CD4-positive, CD25-positive, alpha-beta regulatory T cell (primary cell): ENCODE measurements around the gene GOLT1B. TPM values are rescaled to one million over a fixed set of nuclear protein-coding genes. Genes with fewer than 3 reads are reported as not detected.

Experiments
- ATAC-seq, 2 donors: fragments of 150-1000 bp; cut with Tn5 transposase; one replicate each; pipeline ENCODE4 v1.10.0; 2021; ENCODE audit warnings: low read depth in 2 of 2, moderate number of reproducible peaks in 2 of 2, moderate library complexity in 1 of 2
- DNase-seq, 3 donors: peaks; one replicate each; pipeline versions ENCODE4 v3.0.0 to v3.0.0-alpha.2; 2012 to 2022; ENCODE audit warnings: mixed read lengths in 1 of 3
- H3K27ac ChIP-seq: one replicate; pipeline ENCODE4 v1.7.0; 2013; ENCODE audit warnings: mild to moderate bottlenecking, low read length; ENCODE audit not compliant: insufficient read depth, poor library complexity, severe bottlenecking
- H3K27me3 ChIP-seq: one replicate; pipeline ENCODE4 v1.7.0; 2013; ENCODE audit warnings: low read length; ENCODE audit not compliant: control insufficient read depth, insufficient read depth
- H3K36me3 ChIP-seq: one replicate; pipeline ENCODE4 v1.7.0; 2013; ENCODE audit warnings: mild to moderate bottlenecking, low read length, moderate library complexity; ENCODE audit not compliant: control insufficient read depth, insufficient read depth
- H3K4me1 ChIP-seq: 2 replicates; pipeline ENCODE4 v1.7.0; 2013; ENCODE audit warnings: mild to moderate bottlenecking, low read length; ENCODE audit not compliant: insufficient read depth, control insufficient read depth, poor library complexity, severe bottlenecking
- H3K4me3 ChIP-seq: one replicate; pipeline ENCODE4 v1.7.0; 2013; ENCODE audit warnings: low read depth, mild to moderate bottlenecking, low read length, moderate library complexity
- H3K9me3 ChIP-seq, 2 experiments: 1 replicate in 1 of 2; 2 replicates in 1 of 2; pipeline ENCODE4 v1.7.0; 2013; ENCODE audit warnings: low read length in 2 of 2, mild to moderate bottlenecking in 1 of 2, moderate library complexity in 1 of 2; ENCODE audit not compliant: control insufficient read depth in 2 of 2
- H3K27ac Mint-ChIP-seq, 3 donors: one replicate each; pipeline ENCODE4 v1.8.0; 2020 to 2022; ENCODE audit warnings: mild to moderate bottlenecking in 3 of 3, mixed read lengths in 3 of 3, moderate library complexity in 2 of 3
- H3K27me3 Mint-ChIP-seq: one replicate; pipeline ENCODE4 v1.8.0; 2022; ENCODE audit warnings: mild to moderate bottlenecking, mixed read lengths
- H3K36me3 Mint-ChIP-seq: one replicate; pipeline ENCODE4 v1.8.0; 2020; ENCODE audit warnings: mixed read lengths
- H3K4me1 Mint-ChIP-seq, 4 donors: one replicate each; pipeline ENCODE4 v1.8.0; 2020 to 2022; ENCODE audit warnings: mixed read lengths in 4 of 4, mild to moderate bottlenecking in 1 of 4
- H3K4me3 Mint-ChIP-seq, 4 donors: one replicate each; pipeline ENCODE4 v1.8.0; 2020 to 2022; ENCODE audit warnings: mild to moderate bottlenecking in 4 of 4, mixed read lengths in 4 of 4, moderate library complexity in 3 of 4
- H3K9me3 Mint-ChIP-seq, 7 donors: one replicate each; pipeline ENCODE4 v1.8.0; 2020 to 2022; ENCODE audit warnings: mixed read lengths in 7 of 7, mild to moderate bottlenecking in 3 of 7, moderate library complexity in 2 of 7
- polyA plus RNA-seq, 4 donors: library from polyadenylated mRNA; unstranded; fragments of 300-500 nt; fragmentation: Illumina TruSeq; gene quantifications; one replicate each; pipeline ENCODE4 v1.2.3, GENCODE V29; 2021
- total RNA-seq: library from RNA; stranded (reverse); gene quantifications from one replicate; pipeline ENCODE4 v1.2.3, GENCODE V29; 2022

Gene GOLT1B
- total and polyA plus RNA-seq, 5 donors from 2014 or later, result 28.9 to 43.1 (median 36.4) TPM

GRCh38 chr12:21541773-21542172 lies 40.2 kb downstream of the GOLT1B start:
- no peak for ATAC-seq
- peaks cover 0 to 8% (median 0%) of the 10 kb centered on the region in 4 donors for H3K4me1 Mint-ChIP-seq
- H3K36me3 Mint-ChIP-seq, result no peaks in the 10 kb centered on the region
- Histone ChIP-seq H3K9me3 (no peaks in the 10 kb centered on the region), H3K4me3 (no peak overlapping the region), H3K36me3 (no peaks in the 10 kb centered on the region), H3K4me1 (no peaks in the 10 kb centered on the region), H3K27ac (no peak overlapping the region), H3K27me3 (peaks cover 2% of the 10 kb centered on the region)
- no peak overlapping the region for H3K27ac Mint-ChIP-seq
- H3K4me3 Mint-ChIP-seq, result no peak overlapping the region
- no peak for DNase-seq
- no peaks in the 10 kb centered on the region for H3K27me3 Mint-ChIP-seq
- H3K9me3 Mint-ChIP-seq, result peaks cover 0 to 2% (median 0%) of the 10 kb centered on the region in 7 donors

- Histone ChIP-seq H3K27me3 (peaks cover 2% of the 10 kb centered on the region), H3K36me3 (no peaks in the 10 kb centered on the region), H3K4me3 (no peak overlapping the region), H3K27ac (no peak overlapping the region), H3K4me1 (no peaks in the 10 kb centered on the region), H3K9me3 (no peaks in the 10 kb centered on the region)
- Mint-ChIP-seq H3K9me3 (peaks cover 0 to 2% (median 0%) of the 10 kb centered on the region in 7 donors), H3K27ac (no peak overlapping the region), H3K27me3 (no peaks in the 10 kb centered on the region), H3K4me3 (no peak overlapping the region), H3K4me1 (peaks cover 0 to 8% (median 0%) of the 10 kb centered on the region in 4 donors), H3K36me3 (no peaks in the 10 kb centered on the region)
- DNase-seq (no peak), ATAC-seq (no peak)
These were observed 40.8 kb downstream of the GOLT1B start for GRCh38 chr12:21542403-21542802.

- no peaks in the 10 kb centered on the region for H3K36me3 Mint-ChIP-seq
- Histone ChIP-seq H3K27ac (no peak overlapping the region), H3K36me3 (no peaks in the 10 kb centered on the region), H3K27me3 (peaks cover 2% of the 10 kb centered on the region), H3K4me3 (no peak overlapping the region), H3K4me1 (no peaks in the 10 kb centered on the region), H3K9me3 (no peaks in the 10 kb centered on the region)
- peaks cover 0 to 8% (median 0%) of the 10 kb centered on the region in 4 donors for H3K4me1 Mint-ChIP-seq
- H3K4me3 Mint-ChIP-seq, result no peak overlapping the region
- no peak for DNase-seq
- H3K9me3 Mint-ChIP-seq, result peaks cover 0 to 2% (median 0%) of the 10 kb centered on the region in 7 donors
- ATAC-seq, result no peak
- H3K27me3 Mint-ChIP-seq, result no peaks in the 10 kb centered on the region
- H3K27ac Mint-ChIP-seq, result no peak overlapping the region
These were observed 41.6 kb downstream of the GOLT1B start for GRCh38 chr12:21543151-21543550.

GRCh38 chr12:21545557-21545956 lies 44.0 kb downstream of the GOLT1B start:
- no peaks in the 10 kb centered on the region for H3K27me3 Mint-ChIP-seq

GRCh38 chr12:21546716-21547115 lies 45.1 kb downstream of the GOLT1B start:
- Histone ChIP-seq H3K9me3 (no peaks in the 10 kb centered on the region), H3K4me3 (no peak overlapping the region), H3K27ac (no peak overlapping the region), H3K36me3 (no peaks in the 10 kb centered on the region), H3K4me1 (no peaks in the 10 kb centered on the region), H3K27me3 (peaks cover 2% of the 10 kb centered on the region)
- ATAC-seq (no peak), DNase-seq (no peak)
- Mint-ChIP-seq H3K36me3 (no peaks in the 10 kb centered on the region), H3K27ac (no peak overlapping the region), H3K27me3 (no peaks in the 10 kb centered on the region), H3K4me1 (no peaks in the 10 kb centered on the region), H3K4me3 (no peak overlapping the region), H3K9me3 (peaks cover 0 to 2% (median 0%) of the 10 kb centered on the region in 7 donors)

More at GRCh38 chr12:21545557-21545956, 44.0 kb downstream of the GOLT1B start:
- Mint-ChIP-seq H3K36me3 (no peaks in the 10 kb centered on the region), H3K4me1 (no peaks in the 10 kb centered on the region), H3K27ac (no peak overlapping the region), H3K9me3 (peaks cover 0 to 2% (median 0%) of the 10 kb centered on the region in 7 donors), H3K4me3 (no peak overlapping the region)
- Histone ChIP-seq H3K4me3 (no peak overlapping the region), H3K4me1 (no peaks in the 10 kb centered on the region), H3K27ac (no peak overlapping the region), H3K27me3 (peaks cover 2% of the 10 kb centered on the region), H3K9me3 (no peaks in the 10 kb centered on the region), H3K36me3 (no peaks in the 10 kb centered on the region)
- DNase-seq (no peak), ATAC-seq (no peak)

GRCh38 chr12:21547437-21547836 lies 45.8 kb downstream of the GOLT1B start:
- Histone ChIP-seq H3K27me3 (peaks cover 2% of the 10 kb centered on the region), H3K4me3 (no peak overlapping the region), H3K9me3 (no peaks in the 10 kb centered on the region), H3K36me3 (no peaks in the 10 kb centered on the region), H3K4me1 (no peaks in the 10 kb centered on the region), H3K27ac (no peak overlapping the region)
- Mint-ChIP-seq H3K27me3 (no peaks in the 10 kb centered on the region), H3K36me3 (no peaks in the 10 kb centered on the region), H3K27ac (no peak overlapping the region), H3K4me1 (no peaks in the 10 kb centered on the region), H3K9me3 (peaks cover 0 to 2% (median 0%) of the 10 kb centered on the region in 7 donors), H3K4me3 (no peak overlapping the region)
- no peak for ATAC-seq
- no peak for DNase-seq

GRCh38 chr12:21551841-21552465 lies 50.4 kb downstream of the GOLT1B start:
- DNase-seq (no peak), ATAC-seq (no peak)
- no peaks in the 10 kb centered on the region for H3K4me1 ChIP-seq
- Mint-ChIP-seq H3K27ac (no peak overlapping the region), H3K9me3 (no peaks in the 10 kb centered on the region), H3K27me3 (no peaks in the 10 kb centered on the region), H3K36me3 (no peaks in the 10 kb centered on the region), H3K4me3 (no peak overlapping the region), H3K4me1 (no peaks in the 10 kb centered on the region)
- H3K27me3 ChIP-seq, result no peaks in the 10 kb centered on the region
- no peaks in the 10 kb centered on the region for H3K9me3 ChIP-seq
- no peaks in the 10 kb centered on the region for H3K36me3 ChIP-seq
- no peak overlapping the region for H3K27ac ChIP-seq
- H3K4me3 ChIP-seq, result no peak overlapping the region

- Mint-ChIP-seq H3K4me1 (no peaks in the 10 kb centered on the region), H3K36me3 (no peaks in the 10 kb centered on the region), H3K27ac (no peak overlapping the region), H3K27me3 (no peaks in the 10 kb centered on the region), H3K4me3 (no peak overlapping the region), H3K9me3 (no peaks in the 10 kb centered on the region)
- Histone ChIP-seq H3K36me3 (no peaks in the 10 kb centered on the region), H3K4me1 (no peaks in the 10 kb centered on the region), H3K27ac (no peak overlapping the region), H3K4me3 (no peak overlapping the region), H3K27me3 (no peaks in the 10 kb centered on the region), H3K9me3 (no peaks in the 10 kb centered on the region)
- DNase-seq, result no peak
- no peak for ATAC-seq
These were observed 51.2 kb downstream of the GOLT1B start for GRCh38 chr12:21552635-21553328.
